B cell (primary cell): ENCODE results near the gene PIK3C2G.

Source experiments
- EZH2 ChIP-seq: IDR thresholded peaks from 2 replicates; pipeline ENCODE4 v1.6.1; 2012; ENCODE audit warnings: borderline replicate concordance, low read depth, mild to moderate bottlenecking, moderate library complexity, low read length; ENCODE audit not compliant: insufficient read depth, poor library complexity, severe bottlenecking
- TF ChIP-seq, protein P1 (sequence below): fragments of 200-600 bp; IDR thresholded peaks from one replicate; pipeline ENCODE4 v1.8.0; 2022; ENCODE audit warnings: antibody characterized with exemption, mild to moderate bottlenecking

DNA sequence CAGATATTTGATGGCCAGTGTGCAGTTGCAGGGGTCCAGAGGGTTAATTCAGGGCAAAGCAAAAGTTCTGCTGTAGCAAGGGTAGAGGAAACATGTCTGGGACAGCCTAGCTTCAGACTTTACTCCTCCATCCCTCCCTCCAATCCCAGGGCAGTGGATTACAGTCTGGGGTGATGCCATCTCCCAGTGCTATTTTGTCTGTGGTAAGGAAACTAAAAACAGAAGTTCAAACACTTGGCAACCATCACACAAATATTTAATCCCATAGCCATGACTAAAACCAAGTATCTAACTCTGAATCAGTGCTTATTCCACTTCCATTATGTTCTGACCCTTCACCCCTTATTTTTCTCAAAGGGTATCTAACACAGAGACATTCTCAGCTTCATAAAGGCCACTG is 61.8 kb downstream of the PIK3C2G start:
- TF ChIP-seq, protein P1, sequence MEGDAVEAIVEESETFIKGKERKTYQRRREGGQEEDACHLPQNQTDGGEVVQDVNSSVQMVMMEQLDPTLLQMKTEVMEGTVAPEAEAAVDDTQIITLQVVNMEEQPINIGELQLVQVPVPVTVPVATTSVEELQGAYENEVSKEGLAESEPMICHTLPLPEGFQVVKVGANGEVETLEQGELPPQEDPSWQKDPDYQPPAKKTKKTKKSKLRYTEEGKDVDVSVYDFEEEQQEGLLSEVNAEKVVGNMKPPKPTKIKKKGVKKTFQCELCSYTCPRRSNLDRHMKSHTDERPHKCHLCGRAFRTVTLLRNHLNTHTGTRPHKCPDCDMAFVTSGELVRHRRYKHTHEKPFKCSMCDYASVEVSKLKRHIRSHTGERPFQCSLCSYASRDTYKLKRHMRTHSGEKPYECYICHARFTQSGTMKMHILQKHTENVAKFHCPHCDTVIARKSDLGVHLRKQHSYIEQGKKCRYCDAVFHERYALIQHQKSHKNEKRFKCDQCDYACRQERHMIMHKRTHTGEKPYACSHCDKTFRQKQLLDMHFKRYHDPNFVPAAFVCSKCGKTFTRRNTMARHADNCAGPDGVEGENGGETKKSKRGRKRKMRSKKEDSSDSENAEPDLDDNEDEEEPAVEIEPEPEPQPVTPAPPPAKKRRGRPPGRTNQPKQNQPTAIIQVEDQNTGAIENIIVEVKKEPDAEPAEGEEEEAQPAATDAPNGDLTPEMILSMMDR = no peak
- no peak for TF ChIP-seq EZH2
